ENCODE data around the gene PDXDC1.
"Not testable (repeated sequence)": the region's sequence is repeated elsewhere in the genome, so short reads cannot be mapped to it uniquely, and the experiment has no call there.

PDXDC1 gene

DNA sequence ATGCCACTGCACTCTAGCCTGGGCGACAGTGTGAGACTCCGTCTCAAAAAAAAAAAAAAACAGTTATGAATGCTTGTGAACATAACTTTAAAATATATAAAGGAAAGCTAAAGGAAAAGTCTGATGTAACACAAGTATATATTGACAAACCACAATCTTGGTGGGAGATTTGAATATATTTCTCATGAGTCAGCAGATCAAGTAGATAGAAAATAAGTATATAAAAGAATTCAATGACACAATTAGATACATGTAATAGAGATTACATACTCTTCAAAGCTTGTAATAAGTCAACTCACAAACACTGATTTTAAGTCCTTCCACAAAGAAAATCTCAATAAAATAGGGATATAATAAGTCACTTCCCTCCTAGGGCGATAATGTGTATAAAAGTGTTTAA, 40.8 kb downstream of the PDXDC1 start:
- not testable (repeated sequence) for H3K27me3 ChIP-seq (ENCODE audit: low read depth, low read length); H3K36me3 ChIP-seq (replicated peaks; ENCODE audit: low read depth, low read length); H3K79me2 ChIP-seq (ENCODE audit: low read length); H4K20me1 ChIP-seq (ENCODE audit: insufficient read depth, low read length); H3K9me3 ChIP-seq (ENCODE audit: insufficient read depth, low read length); H3K9ac ChIP-seq (ENCODE audit: low read length); H3K4me3 ChIP-seq (ENCODE audit: low read length); H2AFZ ChIP-seq (ENCODE audit: low read depth, low read length); H3K27ac ChIP-seq (ENCODE audit: low read length); H3K4me2 ChIP-seq (ENCODE audit: low read length); H3K4me1 ChIP-seq (ENCODE audit: low read length)

DNA sequence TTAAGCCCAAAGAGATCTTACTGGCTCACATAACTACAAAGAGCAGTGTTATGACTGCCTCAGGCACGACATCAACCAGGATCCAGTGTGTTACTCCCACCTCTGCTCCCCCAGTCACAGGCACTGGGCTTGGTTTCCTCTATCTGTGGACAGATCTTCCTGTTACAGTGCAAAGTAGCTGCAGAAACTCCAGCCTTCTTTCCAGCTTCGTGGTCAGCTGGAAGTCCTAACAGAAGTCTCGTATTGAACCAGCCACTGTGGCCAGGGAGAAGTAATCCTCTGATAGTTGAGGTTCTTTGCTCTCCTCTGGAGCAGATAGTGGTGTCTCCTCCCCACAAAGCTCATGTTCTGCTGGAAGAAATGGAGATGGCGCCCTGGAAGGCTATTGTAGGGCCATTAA, 41.5 kb downstream of the PDXDC1 start:
- not testable (repeated sequence) for H3K9ac ChIP-seq (ENCODE audit: low read length); H2AFZ ChIP-seq (ENCODE audit: low read depth, low read length); H3K36me3 ChIP-seq (replicated peaks; ENCODE audit: low read depth, low read length); H3K27me3 ChIP-seq (ENCODE audit: low read depth, low read length); H3K27ac ChIP-seq (ENCODE audit: low read length); H3K9me3 ChIP-seq (ENCODE audit: insufficient read depth, low read length); H3K4me2 ChIP-seq (ENCODE audit: low read length); H3K79me2 ChIP-seq (ENCODE audit: low read length); H4K20me1 ChIP-seq (ENCODE audit: insufficient read depth, low read length); H3K4me1 ChIP-seq (ENCODE audit: low read length); H3K4me3 ChIP-seq (ENCODE audit: low read length)

DNA sequence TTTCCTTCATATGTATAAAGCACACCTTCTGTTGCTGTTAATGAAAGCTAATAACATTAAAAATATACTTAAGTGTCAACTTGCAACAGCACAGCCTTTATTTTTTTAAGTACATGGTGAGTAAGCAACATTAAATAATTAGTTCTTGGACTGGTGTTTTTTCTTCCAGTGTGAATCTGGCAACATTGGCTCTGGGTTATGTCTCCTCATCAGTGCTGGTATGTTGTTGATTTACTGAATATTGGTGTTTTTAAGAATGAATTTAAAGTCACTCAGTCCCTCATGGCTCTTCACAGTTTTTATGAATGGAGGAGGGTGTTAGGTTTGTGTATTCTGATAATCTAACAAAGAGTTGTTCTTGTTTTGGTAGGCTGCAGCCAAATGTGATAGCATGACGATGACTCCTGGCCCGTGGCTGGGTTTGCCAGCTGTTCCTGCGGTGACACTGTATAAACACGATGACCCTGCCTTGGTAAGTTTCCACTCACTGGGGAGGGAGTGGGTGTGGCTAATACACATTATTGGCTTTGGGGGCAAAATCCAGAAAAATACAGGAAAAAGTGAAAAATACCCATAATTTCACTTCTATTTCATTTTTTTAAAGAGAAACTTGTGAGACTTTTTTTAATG, 42.2 kb downstream of the PDXDC1 start:
- not testable (repeated sequence) for H3K27ac ChIP-seq (ENCODE audit: low read length); H3K9me3 ChIP-seq (ENCODE audit: insufficient read depth, low read length); H3K4me2 ChIP-seq (ENCODE audit: low read length); H3K79me2 ChIP-seq (ENCODE audit: low read length); H2AFZ ChIP-seq (ENCODE audit: low read depth, low read length); H3K4me3 ChIP-seq (ENCODE audit: low read length); H3K27me3 ChIP-seq (ENCODE audit: low read depth, low read length); H3K4me1 ChIP-seq (ENCODE audit: low read length); H4K20me1 ChIP-seq (ENCODE audit: insufficient read depth, low read length); H3K9ac ChIP-seq (ENCODE audit: low read length); H3K36me3 ChIP-seq (replicated peaks; ENCODE audit: low read depth, low read length)

DNA sequence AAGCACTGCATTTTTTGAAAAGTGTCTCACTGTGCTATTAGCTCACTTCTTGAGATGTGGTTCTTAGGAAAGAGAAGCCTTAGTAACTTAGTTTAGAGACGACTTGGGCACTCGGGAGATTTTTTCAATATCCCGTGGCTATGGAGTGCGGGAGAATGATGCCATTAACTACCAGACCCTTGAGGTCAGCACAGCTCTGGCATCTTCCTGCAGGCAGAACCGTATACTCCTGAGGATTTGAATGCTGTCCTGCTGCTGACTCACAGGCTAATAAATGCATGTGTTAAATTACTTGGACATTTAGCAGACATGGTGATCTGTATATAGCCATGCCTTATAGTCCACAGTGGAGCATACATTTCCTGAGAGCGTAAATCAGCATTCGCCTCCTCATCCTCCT, 46.6 kb downstream of the PDXDC1 start:
- H3K27ac ChIP-seq (ENCODE audit: low read length): not testable (repeated sequence)

DNA sequence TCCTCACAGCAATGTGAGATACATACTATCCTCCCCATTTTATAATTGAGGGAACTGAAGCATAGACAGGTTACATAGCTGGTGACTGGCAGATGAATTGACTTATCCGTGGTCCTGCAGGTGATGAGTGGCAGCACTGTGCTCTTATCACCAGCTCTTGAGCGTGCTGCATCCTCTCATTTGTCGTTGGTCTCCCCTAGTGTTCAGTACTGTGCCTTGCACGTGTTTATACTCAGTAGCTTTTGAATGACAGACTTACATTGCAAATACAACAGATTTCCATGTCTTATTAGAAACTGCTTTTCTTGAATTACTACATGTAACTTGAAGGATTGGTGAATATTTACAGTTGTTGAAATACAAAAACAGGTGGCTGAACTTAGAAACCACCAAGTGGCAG, 47.4 kb downstream of the PDXDC1 start:
- H3K27ac ChIP-seq (ENCODE audit: low read length); H3K36me3 ChIP-seq (replicated peaks; ENCODE audit: low read depth, low read length); H3K4me1 ChIP-seq (ENCODE audit: low read length); H4K20me1 ChIP-seq (ENCODE audit: insufficient read depth, low read length); H3K4me2 ChIP-seq (ENCODE audit: low read length); H3K27me3 ChIP-seq (ENCODE audit: low read depth, low read length); H3K9me3 ChIP-seq (ENCODE audit: insufficient read depth, low read length); H3K9ac ChIP-seq (ENCODE audit: low read length); H3K79me2 ChIP-seq (ENCODE audit: low read length); H3K4me3 ChIP-seq (ENCODE audit: low read length); H2AFZ ChIP-seq (ENCODE audit: low read depth, low read length): not testable (repeated sequence)
- TF ChIP-seq, protein P1, sequence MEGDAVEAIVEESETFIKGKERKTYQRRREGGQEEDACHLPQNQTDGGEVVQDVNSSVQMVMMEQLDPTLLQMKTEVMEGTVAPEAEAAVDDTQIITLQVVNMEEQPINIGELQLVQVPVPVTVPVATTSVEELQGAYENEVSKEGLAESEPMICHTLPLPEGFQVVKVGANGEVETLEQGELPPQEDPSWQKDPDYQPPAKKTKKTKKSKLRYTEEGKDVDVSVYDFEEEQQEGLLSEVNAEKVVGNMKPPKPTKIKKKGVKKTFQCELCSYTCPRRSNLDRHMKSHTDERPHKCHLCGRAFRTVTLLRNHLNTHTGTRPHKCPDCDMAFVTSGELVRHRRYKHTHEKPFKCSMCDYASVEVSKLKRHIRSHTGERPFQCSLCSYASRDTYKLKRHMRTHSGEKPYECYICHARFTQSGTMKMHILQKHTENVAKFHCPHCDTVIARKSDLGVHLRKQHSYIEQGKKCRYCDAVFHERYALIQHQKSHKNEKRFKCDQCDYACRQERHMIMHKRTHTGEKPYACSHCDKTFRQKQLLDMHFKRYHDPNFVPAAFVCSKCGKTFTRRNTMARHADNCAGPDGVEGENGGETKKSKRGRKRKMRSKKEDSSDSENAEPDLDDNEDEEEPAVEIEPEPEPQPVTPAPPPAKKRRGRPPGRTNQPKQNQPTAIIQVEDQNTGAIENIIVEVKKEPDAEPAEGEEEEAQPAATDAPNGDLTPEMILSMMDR (IDR thresholded peaks at IDR 0.05; ENCODE audit: low read depth, low read length): peak; percentile 40

More for the DNA sequence above, 46.6 kb downstream of the PDXDC1 start:
- not testable (repeated sequence) for H3K9ac ChIP-seq (ENCODE audit: low read length); H3K36me3 ChIP-seq (replicated peaks; ENCODE audit: low read depth, low read length); H3K27me3 ChIP-seq (ENCODE audit: low read depth, low read length); H3K9me3 ChIP-seq (ENCODE audit: insufficient read depth, low read length); H3K79me2 ChIP-seq (ENCODE audit: low read length); H3K4me2 ChIP-seq (ENCODE audit: low read length); H2AFZ ChIP-seq (ENCODE audit: low read depth, low read length); H3K4me1 ChIP-seq (ENCODE audit: low read length); H3K4me3 ChIP-seq (ENCODE audit: low read length); H4K20me1 ChIP-seq (ENCODE audit: insufficient read depth, low read length)

DNA sequence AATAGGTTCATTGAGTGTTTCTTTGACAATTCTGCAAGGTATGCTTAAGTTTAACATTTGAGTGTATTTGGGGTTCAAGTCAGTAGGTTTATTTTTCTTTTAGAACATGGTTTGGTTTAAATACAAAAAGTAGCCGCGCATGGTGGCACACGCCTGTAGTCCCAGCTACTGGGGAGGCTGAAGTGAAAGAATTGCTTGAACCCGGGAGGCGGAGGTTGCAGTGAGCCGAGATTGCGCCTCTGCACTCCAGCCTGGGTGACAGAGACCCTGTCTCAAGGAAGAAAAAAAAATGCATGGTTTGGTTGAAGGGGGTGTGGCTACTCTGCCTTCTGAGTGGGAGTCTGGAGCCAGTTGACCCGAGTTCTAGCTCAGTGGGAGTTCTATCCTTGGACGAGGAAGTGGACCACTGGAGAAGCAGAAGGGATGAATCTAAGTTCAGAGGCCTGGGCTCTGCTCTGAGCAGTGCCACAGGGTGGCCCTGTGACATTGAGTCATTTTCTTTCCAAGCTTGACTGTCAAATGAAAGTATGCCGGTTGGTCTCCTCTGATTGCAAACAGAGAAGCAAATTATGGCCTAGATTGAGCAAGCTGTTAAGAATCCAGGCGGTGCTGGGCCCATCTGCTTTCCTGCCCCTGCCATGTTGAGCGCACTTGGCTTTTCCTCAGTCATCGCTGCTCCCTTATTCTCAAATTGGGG, 48.7 kb downstream of the PDXDC1 start:
- not testable (repeated sequence) for H3K4me2 ChIP-seq (ENCODE audit: low read length); H3K4me3 ChIP-seq (ENCODE audit: low read length); H3K27me3 ChIP-seq (ENCODE audit: low read depth, low read length); H3K4me1 ChIP-seq (ENCODE audit: low read length); H3K9me3 ChIP-seq (ENCODE audit: insufficient read depth, low read length); H2AFZ ChIP-seq (ENCODE audit: low read depth, low read length); H3K27ac ChIP-seq (ENCODE audit: low read length); H3K9ac ChIP-seq (ENCODE audit: low read length); H3K36me3 ChIP-seq (replicated peaks; ENCODE audit: low read depth, low read length); H4K20me1 ChIP-seq (ENCODE audit: insufficient read depth, low read length); H3K79me2 ChIP-seq (ENCODE audit: low read length)

DNA sequence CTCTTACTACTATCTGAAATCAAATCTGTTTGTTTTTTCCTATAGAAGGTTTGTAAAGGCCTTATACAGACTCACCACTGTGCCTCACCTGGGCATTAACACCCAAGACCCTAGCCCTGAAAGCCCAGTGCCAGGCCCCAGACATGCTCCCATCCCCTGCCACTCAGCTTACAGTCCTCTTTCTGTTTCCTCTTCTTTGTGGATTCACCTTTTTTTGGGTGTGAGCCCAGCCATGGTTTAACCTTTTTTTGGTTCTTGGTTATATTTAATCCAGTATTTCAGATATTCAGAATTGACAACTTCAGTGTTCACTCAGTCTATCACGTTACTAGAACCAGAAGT, 50.0 kb downstream of the PDXDC1 start:
- not testable (repeated sequence) for H3K4me1 ChIP-seq (ENCODE audit: low read length); H3K4me3 ChIP-seq (ENCODE audit: low read length); H3K36me3 ChIP-seq (replicated peaks; ENCODE audit: low read depth, low read length); H3K79me2 ChIP-seq (ENCODE audit: low read length); H3K4me2 ChIP-seq (ENCODE audit: low read length); H3K9me3 ChIP-seq (ENCODE audit: insufficient read depth, low read length); H4K20me1 ChIP-seq (ENCODE audit: insufficient read depth, low read length); H3K27me3 ChIP-seq (ENCODE audit: low read depth, low read length); H2AFZ ChIP-seq (ENCODE audit: low read depth, low read length); H3K9ac ChIP-seq (ENCODE audit: low read length); H3K27ac ChIP-seq (ENCODE audit: low read length)

DNA sequence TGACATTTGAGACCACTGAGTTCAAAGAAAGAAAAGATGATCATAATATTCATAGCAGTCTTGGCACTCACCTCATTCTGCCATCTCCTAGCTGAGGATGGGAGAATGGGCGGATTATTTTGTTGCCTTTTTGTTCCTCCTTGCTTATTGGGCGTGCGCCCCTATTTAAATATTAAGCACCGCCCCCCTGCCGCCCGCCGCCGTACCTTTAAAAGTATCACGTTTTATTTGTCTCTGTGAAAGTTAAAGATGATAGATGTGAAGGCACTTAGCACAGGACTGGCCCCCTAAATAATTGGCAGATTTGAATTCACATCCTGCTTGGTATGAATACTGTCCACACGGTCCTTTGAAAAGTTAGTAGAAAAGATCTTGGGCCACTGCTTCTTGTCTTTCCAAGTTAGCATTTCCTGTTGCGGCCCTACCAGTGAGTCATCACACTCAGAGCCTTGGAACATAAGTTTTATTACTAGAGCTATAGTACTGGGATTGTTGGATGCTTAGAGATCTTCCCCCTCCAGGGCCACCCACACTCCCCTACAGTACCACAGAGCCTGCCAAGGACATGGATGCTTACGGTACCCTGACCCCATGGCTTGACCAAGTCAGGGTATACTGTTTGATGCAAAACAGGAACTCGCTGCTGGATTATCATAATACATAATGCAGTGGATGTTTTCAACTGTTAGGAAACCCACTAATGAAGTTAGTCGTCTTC, 50.6 kb downstream of the PDXDC1 start:
- H3K79me2 ChIP-seq (ENCODE audit: low read length); H3K4me3 ChIP-seq (ENCODE audit: low read length); H3K27me3 ChIP-seq (ENCODE audit: low read depth, low read length); H4K20me1 ChIP-seq (ENCODE audit: insufficient read depth, low read length); H2AFZ ChIP-seq (ENCODE audit: low read depth, low read length); H3K36me3 ChIP-seq (replicated peaks; ENCODE audit: low read depth, low read length); H3K4me1 ChIP-seq (ENCODE audit: low read length); H3K9me3 ChIP-seq (ENCODE audit: insufficient read depth, low read length); H3K9ac ChIP-seq (ENCODE audit: low read length); H3K27ac ChIP-seq (ENCODE audit: low read length); H3K4me2 ChIP-seq (ENCODE audit: low read length): not testable (repeated sequence)

DNA sequence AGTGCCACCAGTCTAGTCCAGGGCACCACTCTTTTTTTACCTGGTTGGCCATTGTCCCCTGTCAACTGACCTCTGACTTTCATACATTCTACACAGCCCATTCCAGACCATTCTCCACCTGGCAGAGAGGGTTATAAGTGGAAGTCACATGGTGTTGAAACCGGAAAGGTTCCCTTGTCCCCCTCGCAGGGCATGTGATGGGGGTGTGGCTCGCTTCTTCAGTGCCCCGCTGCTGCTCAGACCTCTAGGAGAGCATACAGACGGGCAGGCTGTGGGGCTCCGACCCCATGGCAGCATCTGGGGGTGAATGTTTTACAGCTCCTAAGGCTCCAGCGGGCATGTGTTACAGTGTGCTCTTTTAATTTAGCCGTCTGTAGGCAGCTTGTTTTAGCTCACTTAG, 52.2 kb downstream of the PDXDC1 start:
- not testable (repeated sequence) for H3K4me3 ChIP-seq (ENCODE audit: low read length); H3K27me3 ChIP-seq (ENCODE audit: low read depth, low read length); H3K79me2 ChIP-seq (ENCODE audit: low read length); H3K27ac ChIP-seq (ENCODE audit: low read length); H3K4me1 ChIP-seq (ENCODE audit: low read length); H3K4me2 ChIP-seq (ENCODE audit: low read length); H2AFZ ChIP-seq (ENCODE audit: low read depth, low read length); H3K36me3 ChIP-seq (replicated peaks; ENCODE audit: low read depth, low read length); H3K9ac ChIP-seq (ENCODE audit: low read length); H3K9me3 ChIP-seq (ENCODE audit: insufficient read depth, low read length); H4K20me1 ChIP-seq (ENCODE audit: insufficient read depth, low read length)

Measured in OCI-LY3 (cell line).